AG04449 (cell line): Measurements from ENCODE around the gene PAX8.

ENCODE experiments used
- CTCF ChIA-PET: fragments of 350-600 bp; formaldehyde crosslinking; extraction: SDS; loops from one replicate; lab custom pipeline; 2021; ENCODE audit warnings: antibody characterized with exemption; lab: Yijun Ruan, JAX
- POLR2A ChIA-PET: fragments of 400-600, 350-600 bp; formaldehyde crosslinking; extraction: SDS; loops from one replicate; lab custom pipeline; 2020; ENCODE audit warnings: antibody characterized with exemption, inconsistent platforms; lab: Yijun Ruan, JAX
- DNase-seq: peaks from one replicate; pipeline ENCODE4 v3.0.0-alpha.2; 2010; ENCODE audit warnings: low read depth, low spot score
- H3K4me3 ChIP-seq: 2 replicates; pipeline ENCODE4 v1.5.1; 2011; ENCODE audit warnings: low read depth, mild to moderate bottlenecking, control low read depth, low read length
- TF ChIP-seq, protein P1 (sequence below): IDR thresholded peaks from one replicate; pipeline ENCODE4 v1.5.1; 2011; ENCODE audit warnings: mild to moderate bottlenecking, moderate library complexity, low read length, control low read depth, inconsistent platforms; ENCODE audit not compliant: insufficient read depth; ENCODE audit errors: missing control alignments

The PAX8 gene

DNA sequence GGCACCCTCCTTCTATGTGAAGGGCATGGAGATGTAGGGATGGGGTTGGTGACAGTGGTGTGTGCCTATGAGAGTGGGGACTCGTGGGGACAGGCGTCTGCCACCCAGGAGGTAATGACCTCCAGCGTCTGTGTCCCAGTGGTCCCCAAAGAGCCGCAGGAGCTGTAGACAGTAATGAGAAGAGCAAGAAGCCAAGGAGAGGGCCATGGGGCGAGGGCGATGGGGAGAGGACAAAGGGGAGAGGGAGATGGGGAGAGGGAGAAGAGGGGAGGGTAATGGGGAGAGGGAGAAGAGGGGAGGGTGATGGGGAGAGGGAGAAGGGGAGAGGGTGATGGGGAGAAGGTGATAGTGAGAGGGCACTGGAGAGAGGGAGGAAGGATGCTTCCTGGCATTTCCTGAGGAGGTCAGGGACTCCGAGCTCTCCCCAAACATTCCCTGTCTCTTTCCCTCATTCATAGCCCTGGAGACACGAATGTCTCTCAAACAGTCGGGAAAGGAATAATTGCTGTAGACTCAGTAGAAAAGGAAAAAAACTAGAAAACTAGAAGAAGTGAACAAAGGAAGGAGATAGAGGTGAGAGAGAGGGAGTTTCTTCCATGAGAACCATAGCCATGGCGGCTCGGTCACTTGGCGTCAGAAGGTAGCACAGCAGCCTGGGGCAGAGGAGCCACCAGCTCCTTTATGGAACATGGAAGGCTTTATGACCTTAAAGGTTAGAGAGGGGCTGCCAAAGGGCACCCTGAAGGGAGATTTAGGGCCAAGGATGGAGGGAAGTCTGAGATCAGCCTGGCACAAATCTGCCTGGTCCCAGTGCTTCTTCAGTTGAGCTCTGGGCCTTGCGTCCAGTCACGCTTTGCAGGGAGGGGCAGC is 65.4 kb downstream of the PAX8 start:
- TF ChIP-seq, protein P1, sequence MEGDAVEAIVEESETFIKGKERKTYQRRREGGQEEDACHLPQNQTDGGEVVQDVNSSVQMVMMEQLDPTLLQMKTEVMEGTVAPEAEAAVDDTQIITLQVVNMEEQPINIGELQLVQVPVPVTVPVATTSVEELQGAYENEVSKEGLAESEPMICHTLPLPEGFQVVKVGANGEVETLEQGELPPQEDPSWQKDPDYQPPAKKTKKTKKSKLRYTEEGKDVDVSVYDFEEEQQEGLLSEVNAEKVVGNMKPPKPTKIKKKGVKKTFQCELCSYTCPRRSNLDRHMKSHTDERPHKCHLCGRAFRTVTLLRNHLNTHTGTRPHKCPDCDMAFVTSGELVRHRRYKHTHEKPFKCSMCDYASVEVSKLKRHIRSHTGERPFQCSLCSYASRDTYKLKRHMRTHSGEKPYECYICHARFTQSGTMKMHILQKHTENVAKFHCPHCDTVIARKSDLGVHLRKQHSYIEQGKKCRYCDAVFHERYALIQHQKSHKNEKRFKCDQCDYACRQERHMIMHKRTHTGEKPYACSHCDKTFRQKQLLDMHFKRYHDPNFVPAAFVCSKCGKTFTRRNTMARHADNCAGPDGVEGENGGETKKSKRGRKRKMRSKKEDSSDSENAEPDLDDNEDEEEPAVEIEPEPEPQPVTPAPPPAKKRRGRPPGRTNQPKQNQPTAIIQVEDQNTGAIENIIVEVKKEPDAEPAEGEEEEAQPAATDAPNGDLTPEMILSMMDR: no peak
- ChIA-PET POLR2A (no interaction called here), CTCF (interaction anchor here (0.8 to 12.2 kb wide), 6 partner anchors 9 to 177 kb away, joined by 3 to 180 read pairs (median 6); no protein-coding TSS in a partner anchor)
- DNase-seq: no peak
- H3K4me3 ChIP-seq: no peak overlapping the region

DNA sequence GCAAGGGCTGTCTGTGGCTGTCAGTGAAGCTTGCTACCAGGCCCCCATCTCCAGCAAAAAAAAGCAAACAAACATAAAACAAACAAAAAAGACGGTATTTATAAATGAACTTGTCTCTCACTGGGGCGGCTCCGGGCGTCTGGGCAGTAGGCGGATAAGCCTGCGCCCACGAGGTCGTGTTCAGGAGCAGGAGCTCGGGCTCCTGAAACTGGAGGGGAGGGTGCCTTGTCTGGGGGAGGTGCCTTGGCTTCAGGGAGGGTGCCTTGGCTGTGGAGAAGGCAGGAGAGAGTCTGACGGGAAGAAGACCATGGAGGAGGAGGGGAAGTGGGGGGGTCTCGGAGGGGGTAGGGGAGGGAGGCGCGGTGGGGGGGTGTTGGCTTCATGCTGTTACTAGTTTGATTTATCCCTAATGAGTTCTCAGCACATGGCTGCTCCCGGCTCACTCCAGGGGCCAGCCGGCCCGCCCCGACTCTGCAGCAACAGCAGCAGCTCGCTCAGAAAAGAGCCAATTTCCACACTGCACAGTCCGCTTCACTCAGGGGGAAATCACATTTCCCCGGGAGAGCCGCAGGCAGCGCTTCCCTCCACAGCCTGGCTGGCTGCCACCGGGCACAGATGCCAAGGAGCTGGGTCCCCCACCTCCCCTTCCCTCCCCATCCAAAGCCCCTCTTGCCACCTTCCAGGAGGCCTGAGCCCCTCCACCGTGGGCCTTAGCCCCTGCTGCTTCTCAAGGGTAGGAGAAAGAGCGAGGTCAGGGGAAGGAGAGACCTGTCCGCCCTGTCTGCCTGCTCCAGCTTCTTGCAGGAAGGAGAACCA is 66.3 kb downstream of the PAX8 start:
- CTCF ChIA-PET: interaction anchor here (0.8 to 12.2 kb wide), 9 partner anchors 11 to 178 kb away, joined by 3 to 180 read pairs (median 9); no protein-coding TSS in a partner anchor
- POLR2A ChIA-PET: no interaction called here
- TF ChIP-seq, protein P1: no peak
- no peak for DNase-seq
- no peak overlapping the region for H3K4me3 ChIP-seq

DNA sequence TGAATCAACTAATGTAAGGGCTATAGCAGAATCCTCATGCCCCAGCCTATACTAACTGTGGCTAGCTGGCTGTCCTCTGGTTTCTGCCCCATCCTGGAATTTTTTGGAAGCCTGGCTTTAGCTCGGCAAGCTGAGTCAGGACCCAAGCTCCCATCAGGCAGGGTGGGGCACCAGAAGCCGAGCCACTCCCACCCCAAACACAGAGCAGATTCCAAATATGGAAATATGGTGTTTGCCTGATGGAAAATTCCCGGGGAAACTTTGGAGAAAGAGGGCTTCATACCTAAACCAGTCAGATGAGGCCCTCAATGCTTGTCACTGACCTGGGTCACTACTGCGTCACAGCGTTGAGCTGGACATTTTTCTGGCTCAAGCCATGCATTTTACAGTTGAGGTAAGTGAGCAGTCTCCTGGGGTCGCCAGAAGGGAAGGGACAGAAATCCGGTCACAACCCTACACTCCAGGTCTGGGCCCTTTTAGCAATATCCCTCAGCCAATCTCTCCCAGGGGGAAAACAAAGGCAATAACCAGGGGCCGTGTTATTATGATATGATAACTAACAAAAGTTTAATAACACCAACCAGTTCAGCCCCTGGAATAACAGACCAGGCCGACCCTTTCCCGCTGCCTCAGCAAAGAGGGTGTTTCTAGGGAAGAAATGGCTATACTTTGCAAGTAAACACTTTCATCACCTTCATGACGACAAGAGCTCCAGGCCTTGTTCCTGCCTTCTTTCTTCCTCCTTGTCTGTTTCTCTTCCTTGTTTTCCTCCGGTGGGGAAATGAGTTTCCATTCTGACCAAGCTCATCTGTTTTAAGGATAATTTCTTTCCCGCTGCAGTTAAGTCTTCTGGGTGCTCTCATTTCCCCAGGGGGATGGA is 67.3 kb downstream of the PAX8 start:
- TF ChIP-seq, protein P1: no peak
- ChIA-PET POLR2A (interaction anchor here (1.2 kb wide), 1 partner anchor 24 kb away, joined by 3 read pairs; no protein-coding TSS in a partner anchor), CTCF (interaction anchor here (1.0 to 12.2 kb wide), 11 partner anchors 10 to 179 kb away, joined by 3 to 180 read pairs (median 8); no protein-coding TSS in a partner anchor)
- H3K4me3 ChIP-seq: no peak overlapping the region
- DNase-seq: no peak

DNA sequence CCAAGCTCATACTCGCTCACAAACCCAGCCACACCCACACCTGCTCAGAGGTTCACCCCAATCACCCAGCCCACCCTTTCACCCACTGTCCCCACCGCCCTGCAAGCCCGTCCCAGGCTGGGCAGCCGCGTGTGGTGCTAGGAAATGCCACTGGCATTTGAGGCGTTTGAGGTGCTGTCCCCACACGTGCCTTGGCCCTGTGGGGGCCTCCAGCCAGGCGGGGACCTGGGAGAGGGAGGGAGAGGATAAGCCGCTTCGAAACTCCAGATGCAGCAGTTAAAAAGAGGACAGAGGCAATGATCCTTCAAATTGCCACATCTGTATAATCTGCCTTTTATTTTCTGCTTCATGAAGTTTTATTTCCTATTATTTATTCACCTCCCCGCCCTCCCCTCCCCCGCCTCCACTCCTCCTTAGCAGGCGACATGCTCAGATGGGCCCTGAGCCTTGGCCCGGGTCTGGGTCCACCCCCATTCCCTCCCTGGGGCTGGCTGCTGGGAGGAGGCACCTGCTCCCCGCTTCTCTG is 69.0 kb downstream of the PAX8 start:
- CTCF ChIA-PET: interaction anchor here (0.8 to 12.2 kb wide), 7 partner anchors 8 to 181 kb away, joined by 3 to 180 read pairs (median 5); no protein-coding TSS in a partner anchor
- no peak overlapping the region for H3K4me3 ChIP-seq
- POLR2A ChIA-PET: no interaction called here
- TF ChIP-seq, protein P1: no peak
- no peak for DNase-seq

DNA sequence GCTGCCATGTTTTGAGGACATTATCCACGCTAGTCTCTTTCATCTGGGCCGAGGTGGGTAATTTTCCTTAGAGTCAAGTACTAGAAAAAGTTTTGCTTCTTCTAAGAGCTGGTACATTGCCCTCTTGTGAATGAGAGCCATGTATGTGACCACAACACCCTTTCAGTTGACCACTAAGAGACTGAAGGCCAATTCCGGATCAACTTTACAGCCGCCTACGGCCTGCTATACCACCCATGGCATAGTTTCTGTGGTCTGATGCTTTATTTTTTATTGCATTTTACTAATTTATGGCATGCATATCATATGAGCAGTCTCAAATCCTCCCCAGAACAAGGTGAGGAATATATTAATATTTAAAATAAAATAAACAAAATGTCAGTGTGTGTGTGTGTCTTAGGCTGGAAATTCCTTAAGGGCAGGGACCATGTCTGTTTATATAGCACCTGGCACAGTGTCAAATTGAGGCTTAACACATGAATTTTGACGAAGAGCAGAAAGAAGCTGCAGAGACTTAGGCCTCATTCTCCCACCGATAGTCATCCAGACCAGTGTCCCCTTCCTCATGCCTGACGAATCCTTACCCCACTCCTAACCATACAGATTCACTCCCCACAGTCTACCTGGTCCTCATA is 69.6 kb downstream of the PAX8 start:
- TF ChIP-seq, protein P1: no peak
- no peak for DNase-seq
- H3K4me3 ChIP-seq: no peak overlapping the region
- CTCF ChIA-PET: interaction anchor here (0.8 to 12.2 kb wide), 5 partner anchors 8 to 181 kb away, joined by 3 to 180 read pairs (median 5); no protein-coding TSS in a partner anchor
- POLR2A ChIA-PET: no interaction called here
